Stimulated activated CD4-positive, alpha-beta T cell treated with anti-CD3 and anti-CD28 coated beads, Interleukin-4, amount 100 ng/mL, for 24 hours (primary cell): ENCODE data around the gene RELL1.

Source experiments
- DNase-seq: peaks from one replicate; pipeline ENCODE4 v3.0.0-alpha.2; 2020

The RELL1 gene

DNA sequence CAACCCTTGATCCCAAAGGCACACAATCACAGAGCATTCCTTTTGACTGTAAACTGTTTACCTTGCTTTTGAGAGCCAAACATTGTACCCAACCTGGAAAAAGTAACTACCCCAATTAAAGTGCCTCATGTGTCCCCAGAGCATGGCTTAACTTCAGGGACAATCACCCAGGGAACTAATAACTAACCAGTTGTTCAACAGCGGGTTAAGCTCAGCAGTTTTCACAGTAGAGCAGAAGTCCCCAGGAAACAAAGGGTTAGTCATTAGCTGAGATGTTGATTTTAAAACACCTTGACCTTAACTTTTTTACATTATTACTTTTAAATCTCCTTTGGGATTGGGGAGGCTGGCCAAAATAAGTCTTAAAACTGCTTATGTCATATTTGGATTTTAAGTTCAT lies 94.8 kb downstream of the RELL1 start:
- DNase-seq: no peak

DNA sequence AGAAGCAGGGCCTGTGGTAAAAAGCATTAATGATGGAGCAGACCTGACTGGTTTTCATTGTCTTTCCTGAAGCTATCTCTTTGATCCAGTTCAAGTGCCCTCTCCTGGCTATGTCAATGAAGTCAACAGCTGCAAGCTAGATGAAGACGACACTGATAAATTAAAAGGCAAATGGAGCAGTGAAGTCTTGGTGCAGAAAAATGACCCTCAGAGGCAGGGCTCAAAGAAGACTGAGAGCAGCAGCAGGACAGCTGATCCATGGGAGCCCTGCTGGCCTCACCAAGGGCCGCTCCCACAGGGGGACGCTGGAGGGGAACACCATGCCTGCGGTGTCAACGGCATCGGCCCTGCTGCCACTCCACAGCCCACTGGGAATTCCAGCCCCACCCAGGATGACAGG lies 96.2 kb downstream of the RELL1 start:
- no peak for DNase-seq

DNA sequence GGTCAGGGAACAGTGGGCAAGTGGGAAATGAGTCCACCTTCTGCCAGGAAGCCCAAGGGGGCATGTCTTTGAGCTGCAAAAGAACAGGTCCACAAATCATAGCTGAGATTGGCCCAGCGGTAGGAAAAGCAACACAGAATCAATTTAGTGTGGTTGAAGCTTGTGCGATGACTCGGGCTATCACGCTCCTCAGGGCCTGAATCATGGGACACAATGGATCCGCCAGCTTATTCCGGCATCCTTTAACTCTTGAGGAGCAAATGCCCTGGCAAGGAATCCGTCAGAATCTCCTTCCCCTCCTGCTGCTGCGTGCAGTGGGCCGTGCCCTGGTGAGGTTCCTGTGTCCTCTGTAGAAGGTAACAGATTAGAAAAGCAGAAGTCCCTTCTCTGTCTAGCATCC lies 98.0 kb downstream of the RELL1 start:
- DNase-seq: no peak

DNA sequence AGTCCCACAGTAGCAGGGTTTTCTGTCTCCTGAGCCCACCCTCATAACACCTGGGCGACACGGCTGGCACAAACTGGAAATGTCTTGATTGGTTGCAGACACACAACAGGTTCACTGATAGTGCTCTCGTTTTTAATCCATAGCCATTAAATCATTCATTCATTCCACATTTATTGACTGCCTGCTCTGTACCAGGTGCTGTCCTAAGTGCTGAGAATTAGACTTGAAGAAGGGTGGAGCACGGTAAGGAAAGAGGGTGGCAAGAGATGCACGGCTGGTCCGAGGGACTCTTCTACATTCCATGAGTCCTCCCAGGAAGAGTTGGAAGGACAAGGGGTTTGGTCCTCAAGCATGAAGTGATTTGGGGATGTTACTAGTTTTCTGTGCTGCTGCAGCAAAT lies 100.0 kb downstream of the RELL1 start:
- DNase-seq: no peak

DNA sequence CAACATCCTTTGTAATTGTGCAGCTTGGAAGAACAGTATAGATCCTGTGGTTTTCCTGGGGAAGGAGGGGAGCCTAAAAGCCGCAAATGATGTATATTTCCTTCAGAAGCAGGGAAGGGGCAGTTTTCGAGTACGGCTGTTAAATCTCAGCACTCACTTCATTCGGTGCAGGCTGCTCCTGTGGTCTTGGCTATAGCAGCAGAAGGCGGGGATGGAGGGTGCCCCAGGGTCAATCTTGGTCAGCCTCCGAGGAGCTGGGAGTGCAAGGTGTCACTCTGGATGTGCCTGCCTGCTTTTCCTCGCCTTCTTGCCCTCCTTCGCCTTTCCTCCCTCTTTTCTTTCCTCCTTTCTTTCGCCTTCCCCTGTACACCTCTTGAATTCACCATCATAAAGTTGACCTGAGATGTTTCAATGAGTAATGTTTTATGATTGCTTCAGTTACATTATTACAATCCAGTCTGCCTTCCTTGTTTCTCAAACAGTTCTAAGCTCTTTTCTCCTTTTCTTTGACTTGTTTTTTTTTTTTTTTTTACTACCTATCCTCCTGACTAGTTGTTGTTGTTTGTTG lies 101.6 kb downstream of the RELL1 start:
- no peak for DNase-seq

DNA sequence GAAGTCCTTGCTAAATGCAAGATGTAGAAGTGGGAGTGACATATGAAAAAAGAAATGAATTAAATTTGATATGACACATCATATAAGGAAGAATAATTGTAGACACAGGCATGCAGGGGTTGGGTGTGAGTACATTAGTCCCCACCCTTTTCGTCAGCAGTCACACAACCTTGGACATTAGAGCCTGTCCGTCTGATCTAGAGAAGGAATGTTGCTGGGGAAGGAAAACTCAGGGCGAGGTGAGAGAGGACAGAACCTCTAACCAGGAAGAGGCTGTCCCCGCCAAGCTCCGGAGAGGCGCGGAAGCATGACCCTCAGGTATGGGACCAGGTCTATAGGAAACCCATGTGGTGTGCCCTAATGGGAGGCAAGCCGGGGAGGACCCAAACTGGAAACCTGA lies 102.1 kb downstream of the RELL1 start:
- DNase-seq: no peak

DNA sequence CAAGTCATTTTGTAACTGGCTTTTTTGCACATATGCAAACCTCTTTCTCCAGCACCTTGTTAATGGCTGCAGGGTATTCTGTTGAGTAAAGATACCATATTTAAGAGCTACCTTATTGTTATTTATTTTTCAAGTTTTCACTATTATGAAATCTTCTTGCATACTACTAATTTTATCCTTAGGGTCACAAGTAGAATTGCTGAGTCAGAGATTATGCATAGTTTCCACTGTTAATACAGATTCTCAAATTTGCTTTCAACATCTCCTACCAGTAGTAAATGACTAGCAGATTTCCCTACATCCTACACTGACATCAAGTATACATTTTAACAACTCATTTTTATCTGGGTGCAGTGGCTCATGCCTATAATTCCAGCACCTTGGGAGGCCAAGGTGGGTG lies 112.6 kb downstream of the RELL1 start:
- no peak for DNase-seq

DNA sequence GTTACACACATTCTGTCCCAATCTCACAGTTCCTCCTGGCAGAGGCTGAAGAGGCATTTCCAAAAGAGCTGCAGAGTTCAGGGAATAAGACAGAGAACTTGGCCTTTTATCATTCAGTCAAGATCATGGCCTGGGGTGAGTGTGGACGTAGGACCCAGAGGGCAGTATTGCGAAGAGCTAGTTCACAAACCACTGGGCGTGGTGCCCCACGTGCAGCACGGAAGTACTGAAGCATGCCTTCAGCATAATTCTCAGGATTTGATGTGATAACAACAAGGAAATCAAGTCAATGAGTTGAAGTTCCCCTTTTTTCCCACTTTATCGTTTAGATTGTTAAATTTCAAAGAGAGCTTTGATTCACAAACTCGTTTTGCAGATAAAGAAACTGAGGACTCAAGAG lies 117.7 kb downstream of the RELL1 start:
- no peak for DNase-seq

DNA sequence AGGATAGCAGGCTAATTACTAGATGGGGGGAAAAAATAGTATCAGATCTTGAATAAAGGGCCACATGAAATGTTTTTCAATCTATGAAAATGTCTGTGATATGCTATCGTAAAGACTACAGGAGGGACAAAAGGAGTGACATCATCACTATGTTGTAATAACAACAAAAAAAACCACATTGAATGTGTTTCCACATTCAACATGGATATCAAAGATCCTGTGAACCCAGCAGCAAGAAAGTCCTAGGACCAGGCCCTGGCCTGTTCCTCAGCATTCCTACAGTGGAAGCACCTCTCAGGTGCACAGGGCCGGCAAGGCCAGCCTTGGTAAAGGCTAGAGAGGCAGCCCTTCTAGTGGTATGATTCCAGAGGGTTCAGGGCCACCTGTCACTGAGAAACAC lies 118.3 kb downstream of the RELL1 start:
- DNase-seq: no peak

DNA sequence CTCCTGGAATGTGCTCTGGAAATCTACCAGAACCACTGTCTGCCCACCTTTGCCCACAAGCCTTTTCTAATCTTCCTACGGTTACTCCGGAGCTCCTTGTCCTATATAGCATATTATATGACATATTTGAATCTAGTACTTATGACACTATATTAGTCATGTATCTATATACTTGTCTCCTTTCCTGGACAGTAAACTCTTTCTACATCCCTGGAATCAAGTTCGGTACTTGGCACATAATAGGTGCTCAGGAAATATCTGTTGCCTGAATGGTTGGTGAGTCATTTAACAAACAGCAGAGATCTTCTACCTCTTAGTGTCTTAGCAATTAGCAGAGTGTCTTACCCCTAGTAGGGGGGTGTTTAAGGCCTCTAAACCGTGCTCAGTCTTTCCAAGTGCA lies 123.6 kb downstream of the RELL1 start:
- no peak for DNase-seq

DNA sequence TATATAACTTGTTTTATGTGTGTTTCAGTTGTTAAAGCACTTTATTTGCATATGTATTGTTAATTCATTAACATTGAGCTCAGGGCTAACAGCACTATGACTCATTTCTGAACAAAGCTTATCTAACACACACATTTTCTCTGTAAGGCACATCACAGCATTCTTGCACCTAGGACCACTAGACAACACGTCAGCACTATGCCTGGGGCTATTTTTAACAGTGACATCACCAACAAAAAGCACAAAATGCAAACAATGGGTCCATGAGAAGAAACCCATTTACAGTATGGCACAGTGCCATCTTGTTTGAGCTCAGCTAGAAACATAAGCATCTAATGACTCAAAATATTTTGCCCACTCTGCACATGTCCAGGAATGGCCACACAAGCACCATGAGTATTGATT lies 124.4 kb downstream of the RELL1 start:
- DNase-seq: no peak

DNA sequence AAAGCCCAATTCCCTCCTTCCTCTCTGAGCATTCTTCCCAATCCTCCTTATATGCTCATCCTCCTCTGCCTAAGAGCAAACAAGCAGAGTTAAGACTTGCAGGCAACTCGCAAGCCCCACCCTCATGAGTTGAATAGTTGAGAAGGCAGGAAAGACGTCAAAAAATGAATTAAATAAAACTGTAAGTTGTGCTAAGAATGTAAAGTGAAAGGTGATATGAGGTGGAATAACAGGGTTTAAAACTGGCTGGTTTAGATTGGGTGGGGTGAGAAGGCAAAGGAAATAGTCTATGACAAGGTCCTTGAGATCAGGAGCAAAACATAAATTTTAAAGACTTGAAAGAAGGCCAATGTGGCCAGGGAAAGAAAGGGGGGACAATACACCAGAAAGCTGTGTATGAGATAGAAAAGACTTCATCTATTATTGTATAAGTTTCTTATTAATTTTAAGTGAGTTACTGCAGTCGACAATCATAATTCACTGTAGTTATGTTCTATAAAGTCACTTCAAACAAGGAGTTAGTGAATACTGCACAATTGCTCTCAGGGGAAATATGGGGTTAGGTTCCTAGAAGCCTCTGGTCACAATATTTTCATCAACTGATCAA lies 124.9 kb downstream of the RELL1 start:
- DNase-seq: no peak
